ENCODE measurements around the gene ENTHD1.

ENTHD1 gene

DNA sequence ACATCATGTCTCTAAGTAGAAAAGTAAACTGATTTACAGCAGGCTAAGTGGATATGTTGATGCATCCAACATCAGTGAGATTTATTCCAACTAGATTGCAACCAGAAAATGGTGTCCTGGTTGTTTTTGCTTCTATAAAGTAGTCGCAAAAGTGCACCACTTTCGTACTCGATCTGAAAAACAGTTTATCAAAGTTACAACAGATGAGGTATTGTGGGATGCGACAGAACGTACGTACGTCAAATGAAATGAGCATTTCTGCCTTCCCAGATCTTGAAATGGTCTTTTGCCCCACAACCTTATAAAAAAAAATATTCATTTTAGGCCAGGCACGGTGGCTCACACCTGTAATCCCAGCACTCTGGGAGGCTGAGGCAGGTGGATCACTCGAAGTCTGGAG, 21.0 kb upstream of the ENTHD1 start:
- TF ChIP-seq, protein P1, sequence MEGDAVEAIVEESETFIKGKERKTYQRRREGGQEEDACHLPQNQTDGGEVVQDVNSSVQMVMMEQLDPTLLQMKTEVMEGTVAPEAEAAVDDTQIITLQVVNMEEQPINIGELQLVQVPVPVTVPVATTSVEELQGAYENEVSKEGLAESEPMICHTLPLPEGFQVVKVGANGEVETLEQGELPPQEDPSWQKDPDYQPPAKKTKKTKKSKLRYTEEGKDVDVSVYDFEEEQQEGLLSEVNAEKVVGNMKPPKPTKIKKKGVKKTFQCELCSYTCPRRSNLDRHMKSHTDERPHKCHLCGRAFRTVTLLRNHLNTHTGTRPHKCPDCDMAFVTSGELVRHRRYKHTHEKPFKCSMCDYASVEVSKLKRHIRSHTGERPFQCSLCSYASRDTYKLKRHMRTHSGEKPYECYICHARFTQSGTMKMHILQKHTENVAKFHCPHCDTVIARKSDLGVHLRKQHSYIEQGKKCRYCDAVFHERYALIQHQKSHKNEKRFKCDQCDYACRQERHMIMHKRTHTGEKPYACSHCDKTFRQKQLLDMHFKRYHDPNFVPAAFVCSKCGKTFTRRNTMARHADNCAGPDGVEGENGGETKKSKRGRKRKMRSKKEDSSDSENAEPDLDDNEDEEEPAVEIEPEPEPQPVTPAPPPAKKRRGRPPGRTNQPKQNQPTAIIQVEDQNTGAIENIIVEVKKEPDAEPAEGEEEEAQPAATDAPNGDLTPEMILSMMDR (IDR thresholded peaks at IDR 0.05; ENCODE audit: extremely low read depth, missing control alignments), result no peak

GRCh38 chr22:39913886-39914285, 20.3 kb upstream of the ENTHD1 start:
- no peak for DNase-seq (ENCODE audit: low spot score)
- TF ChIP-seq, protein P1 (IDR thresholded peaks at IDR 0.05; ENCODE audit: extremely low read depth, missing control alignments), result no peak

More for the DNA sequence above, 21.0 kb upstream of the ENTHD1 start:
- DNase-seq (ENCODE audit: low spot score), result no peak

DNA sequence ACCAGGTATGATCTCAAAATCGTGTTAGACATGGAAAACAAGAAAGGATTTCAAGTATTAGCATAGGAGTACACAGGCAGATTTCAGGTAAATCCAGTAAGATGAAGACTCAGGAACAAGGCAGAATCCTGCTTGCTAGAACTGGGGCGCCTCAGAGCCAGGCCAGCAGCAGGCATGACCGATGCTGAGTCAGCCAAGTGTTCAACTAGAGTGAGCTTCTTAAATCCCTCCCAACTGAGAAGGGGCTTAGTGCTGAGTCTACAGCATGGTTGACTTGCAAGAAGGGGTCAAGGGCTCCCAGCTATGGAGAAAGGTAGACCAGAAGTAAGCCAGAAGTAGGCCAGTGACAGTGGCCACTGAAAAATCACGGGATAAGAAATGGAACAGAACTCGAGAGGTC, 19.8 kb upstream of the ENTHD1 start:
- TF ChIP-seq, protein P1 (IDR thresholded peaks at IDR 0.05; ENCODE audit: extremely low read depth, missing control alignments), result no peak
- no peak for DNase-seq (ENCODE audit: low spot score)

GRCh38 chr22:39910876-39911613, 17.5 kb upstream of the ENTHD1 start:
- TF ChIP-seq, protein P1 (IDR thresholded peaks at IDR 0.05; ENCODE audit: extremely low read depth, missing control alignments), result no peak
- no peak for DNase-seq (ENCODE audit: low spot score)

DNA sequence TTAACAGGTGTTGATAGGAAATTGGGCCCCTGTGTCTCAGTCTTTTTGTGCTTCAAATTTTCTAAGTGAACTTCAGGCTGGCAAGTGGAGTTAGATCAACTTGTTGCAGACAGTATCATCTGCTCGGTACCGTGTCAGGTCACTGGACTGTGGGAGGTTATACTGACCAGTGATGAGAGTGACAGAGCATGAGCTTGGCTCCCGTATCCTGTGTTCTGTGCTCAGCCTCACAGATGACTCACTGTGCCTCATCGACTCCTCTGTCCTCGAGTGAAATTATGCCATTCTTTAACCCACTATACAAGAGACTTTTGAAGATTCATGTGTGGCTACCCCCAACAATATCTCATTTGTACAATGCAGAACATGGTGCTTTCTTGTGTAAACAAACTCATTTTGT, 15.2 kb upstream of the ENTHD1 start:
- TF ChIP-seq, protein P1 (IDR thresholded peaks at IDR 0.05; ENCODE audit: extremely low read depth, missing control alignments), result no peak
- DNase-seq (ENCODE audit: low spot score), result no peak

DNA sequence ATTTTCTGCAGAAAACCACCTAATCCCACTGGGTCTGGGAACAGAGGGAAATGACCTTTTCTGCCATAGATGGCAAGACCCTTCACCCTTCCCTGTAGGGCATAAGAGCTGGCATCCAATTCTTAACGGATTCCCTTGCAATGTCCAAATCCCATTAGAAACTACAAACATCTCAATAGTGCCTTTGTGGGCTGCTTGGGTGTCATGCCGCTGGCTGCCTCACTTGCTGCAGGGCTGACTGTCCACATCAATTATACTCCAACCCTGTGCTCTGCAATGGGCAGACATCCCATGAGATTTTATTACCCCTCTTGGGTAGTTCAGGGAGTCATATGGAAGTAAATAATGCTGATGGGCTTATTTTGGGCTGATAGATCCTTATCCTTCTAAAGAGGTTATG, 14.6 kb upstream of the ENTHD1 start:
- DNase-seq (ENCODE audit: low spot score), result no peak
- TF ChIP-seq, protein P1 (IDR thresholded peaks at IDR 0.05; ENCODE audit: extremely low read depth, missing control alignments), result no peak

- TF ChIP-seq, protein P1 (IDR thresholded peaks at IDR 0.05; ENCODE audit: extremely low read depth, missing control alignments), result no peak
- DNase-seq (ENCODE audit: low spot score), result no peak
Observed at GRCh38 chr22:39907605-39908097, 14.1 kb upstream of the ENTHD1 start.
